PC-3 (cell line): ENCODE measurements around the gene MUC12. TPM values are rescaled to one million over a fixed set of nuclear protein-coding genes. Genes with fewer than 3 reads are reported as not detected.

ENCODE experiments used
- ATAC-seq: fragments of 200-7000 bp; cut with Tn5 transposase; 2 replicates; pipeline ENCODE4 v1.9.1; 2020; ENCODE audit warnings: mild to moderate bottlenecking, moderate library complexity
- BruUV-seq: library from RNA; stranded (reverse); fragments of 400-500 nt; replicated peaks from 2 replicates; lab custom pipeline; 2021; lab: Mats Ljungman, UMichigan
- CTCF ChIA-PET: fragments of 300-600 bp; sonication (Branson Sonifier 250); formaldehyde crosslinking; loops from one replicate; lab custom pipeline; 2022; ENCODE audit warnings: antibody characterized with exemption; lab: Charles Lee
- POLR2A ChIA-PET: fragments of 300-600 bp; sonication (Branson Sonifier 250); formaldehyde crosslinking; loops from one replicate; lab custom pipeline; 2022; ENCODE audit warnings: antibody characterized with exemption; ENCODE audit not compliant: unreplicated experiment; lab: Charles Lee
- DNase-seq: peaks from one replicate; pipeline ENCODE4 v3.0.0-alpha.2; 2015
- H2AFZ ChIP-seq: fragments of 300-600 bp; sonication (generic); 2 replicates; pipeline ENCODE4 v1.6.0; 2016; ENCODE audit warnings: antibody characterized with exemption, low read length
- H3F3A ChIP-seq: fragments of 300-600 bp; sonication (generic); one replicate; pipeline ENCODE4 v1.6.0; 2017; ENCODE audit warnings: antibody characterized with exemption, low read length, control low read depth, mild to moderate bottlenecking; ENCODE audit not compliant: unreplicated experiment
- H3K27ac ChIP-seq: fragments of 300-600 bp; sonication (generic); 2 replicates; pipeline ENCODE4 v1.5.1; 2016; ENCODE audit warnings: mild to moderate bottlenecking, low read length
- H3K27me3 ChIP-seq: fragments of 300-600 bp; sonication (generic); 2 replicates; pipeline ENCODE4 v1.6.1; 2016; ENCODE audit warnings: low read length, mixed read lengths
- H3K36me3 ChIP-seq: fragments of 300-600 bp; sonication (generic); 2 replicates; pipeline ENCODE4 v1.6.1; 2016; ENCODE audit warnings: low read depth, mixed run types, low read length, mixed read lengths
- H3K4me1 ChIP-seq: fragments of 300-600 bp; sonication (generic); 2 replicates; pipeline ENCODE4 v1.5.1; 2016; ENCODE audit warnings: low read length; ENCODE audit not compliant: insufficient read depth
- H3K4me2 ChIP-seq: fragments of 300-600 bp; sonication (generic); 2 replicates; pipeline ENCODE4 v1.6.0; 2016; ENCODE audit warnings: low read length
- H3K4me3 ChIP-seq: fragments of 300-600 bp; sonication (generic); 2 replicates; pipeline ENCODE4 v1.5.1; 2016; ENCODE audit warnings: mild to moderate bottlenecking, low read length, mixed read lengths
- H3K79me2 ChIP-seq: fragments of 300-600 bp; sonication (generic); 2 replicates; pipeline ENCODE4 v1.6.1; 2017; ENCODE audit warnings: low read length, mixed read lengths
- H3K9ac ChIP-seq: fragments of 300-600 bp; sonication (generic); 2 replicates; pipeline ENCODE4 v1.6.0; 2016; ENCODE audit warnings: mild to moderate bottlenecking, low read length
- H3K9me2 ChIP-seq: fragments of 300-600 bp; sonication (generic); replicated peaks from 2 replicates; pipeline ENCODE4 v1.6.1; 2016; ENCODE audit warnings: mixed run types, low read length, mixed read lengths
- H3K9me3 ChIP-seq: fragments of 300-600 bp; sonication (generic); 2 replicates; pipeline ENCODE4 v1.6.1; 2016; ENCODE audit warnings: low read length, mixed read lengths
- H4K20me1 ChIP-seq: fragments of 300-600 bp; sonication (generic); 2 replicates; pipeline ENCODE4 v1.6.1; 2016; ENCODE audit warnings: low read length, mixed read lengths
- CTCF ChIP-seq: fragments of 300-600 bp; sonication (generic); conservative IDR thresholded peaks from 2 replicates; pipeline ENCODE4 v1.5.1; 2017; ENCODE audit warnings: antibody characterized with exemption, low read depth, mild to moderate bottlenecking, low read length
- EZH2 ChIP-seq: fragments of 300-600 bp; sonication (generic); IDR thresholded peaks from one replicate; pipeline ENCODE4 v1.6.1; 2017; ENCODE audit warnings: antibody characterized with exemption, mild to moderate bottlenecking, low read length; ENCODE audit not compliant: unreplicated experiment
- EZH2phosphoT487 ChIP-seq: fragments of 300-600 bp; sonication (generic); IDR thresholded peaks from 2 replicates; pipeline ENCODE4 v1.6.1; 2018; ENCODE audit warnings: mild to moderate bottlenecking, antibody characterized with exemption, low read length, borderline replicate concordance
- intact Hi-C: fragments of 100-400 bp; cut with micrococcal nuclease; formaldehyde crosslinking; loops from 2 replicates; pipeline ENCODE4 v1.9.0; 2023
- total RNA-seq: library from RNA; depleted of rRNA; stranded (reverse); fragments of >200 nt; gene quantifications from 2 replicates; pipeline ENCODE4 v1.2.3, GENCODE V29; 2014

The MUC12 gene
- total RNA-seq, 1 experiment from 2014 or later = 0.18 TPM

DNA sequence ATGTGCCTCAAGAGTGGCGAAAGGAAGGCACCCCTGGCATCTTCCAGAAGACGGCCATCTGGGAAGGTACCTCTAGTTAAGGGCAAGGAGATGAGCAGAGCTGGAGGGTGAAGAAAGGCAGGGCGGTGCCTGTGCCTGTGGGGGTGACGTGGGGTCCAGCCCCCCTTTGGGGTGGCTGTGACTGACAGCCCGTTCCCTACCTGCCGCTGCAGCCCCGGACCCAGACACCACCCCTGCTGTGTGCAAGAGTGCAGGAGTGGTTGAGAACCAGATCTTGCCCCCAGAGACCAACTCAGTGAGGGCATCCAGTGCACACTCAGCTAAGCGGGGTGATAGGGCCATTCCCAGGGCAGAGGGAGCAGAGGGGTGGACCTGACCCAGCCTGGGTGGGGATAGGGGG lies 46.3 kb downstream of the MUC12 start:
- ChIA-PET CTCF (no interaction called here), POLR2A (interaction anchor here (0.6 kb wide), 1 partner anchor 292 kb away, joined by 3 read pairs; no protein-coding TSS in a partner anchor)
- H3K79me2 ChIP-seq = no peaks in the 10 kb centered on the region
- H3K27me3 ChIP-seq = no peaks in the 10 kb centered on the region
- H3K9me3 ChIP-seq = no peaks in the 10 kb centered on the region
- no peaks in the 10 kb centered on the region for H3F3A ChIP-seq
- intact Hi-C loops = no loop called here
- H3K27ac ChIP-seq = no peak overlapping the region
- peaks cover 7% of the 10 kb centered on the region for H3K4me1 ChIP-seq
- H4K20me1 ChIP-seq = no peaks in the 10 kb centered on the region
- no peak overlapping the region for H2AFZ ChIP-seq
- ATAC-seq = no peak
- no peak for TF ChIP-seq EZH2
- TF ChIP-seq CTCF = no peak
- TF ChIP-seq EZH2phosphoT487 = no peak
- H3K9me2 ChIP-seq = no peaks in the 10 kb centered on the region
- H3K36me3 ChIP-seq = no peaks in the 10 kb centered on the region
- no peak overlapping the region for H3K4me3 ChIP-seq
- H3K9ac ChIP-seq = no peak overlapping the region
- no TSS peak for BruUV-seq
- H3K4me2 ChIP-seq = no peak overlapping the region
- no peak for DNase-seq

GRCh38 chr7:101017064-101017777 lies 47.9 kb downstream of the MUC12 start:
- intact Hi-C loops = no loop called here

More at GRCh38 chr7:101017064-101017777, 47.9 kb downstream of the MUC12 start:
- Histone ChIP-seq H3K79me2 (no peaks in the 10 kb centered on the region), H3K9me2 (no peaks in the 10 kb centered on the region), H3F3A (no peaks in the 10 kb centered on the region), H3K4me3 (peak overlapping the region; percentile 69), H3K4me2 (peak overlapping the region; percentile 99), H3K9me3 (no peaks in the 10 kb centered on the region), H3K4me1 (peaks cover 7% of the 10 kb centered on the region), H4K20me1 (no peaks in the 10 kb centered on the region), H3K36me3 (no peaks in the 10 kb centered on the region), H3K27ac (peak overlapping the region; percentile 41; the same call in 1 of the 2 replicates), H3K9ac (peak overlapping the region; percentile 74), H2AFZ (peak overlapping the region; percentile 95), H3K27me3 (no peaks in the 10 kb centered on the region)
- ChIA-PET POLR2A (no interaction called here), CTCF (no interaction called here)
- DNase-seq (peak; percentile 72), ATAC-seq (peak; percentile 95)
- BruUV-seq = no TSS peak
- no peak for TF ChIP-seq EZH2phosphoT487
- no peak for TF ChIP-seq EZH2
- TF ChIP-seq CTCF = no peak
